Neutrophil (primary cell): ENCODE measurements around the gene PTX4.
"Not testable (repeated sequence)": the region's sequence is repeated elsewhere in the genome, so short reads cannot be mapped to it uniquely, and the experiment has no call there.

Experiments
- H3K27ac ChIP-seq: fragments of 200-600 bp; sonication (generic); 2 replicates; pipeline ENCODE4 v1.5.1; 2016; ENCODE audit warnings: mild to moderate bottlenecking, moderate library complexity
- H3K27me3 ChIP-seq: fragments of 200-600 bp; sonication (generic); 2 replicates; pipeline ENCODE4 v1.6.0; 2016; ENCODE audit warnings: mild to moderate bottlenecking
- H3K36me3 ChIP-seq: fragments of 200-600 bp; sonication (generic); 2 replicates; pipeline ENCODE4 v1.5.1; 2017
- H3K4me1 ChIP-seq, 2 experiments: fragments of 200-600 bp in 1 of 2; sonication (generic) in 1 of 2; 1 replicate in 1 of 2; 2 replicates in 1 of 2; pipeline versions ENCODE4 v1.5.1 to v1.6.1; 2013 to 2016; ENCODE audit warnings: low read depth in 1 of 2, low read length in 1 of 2, mild to moderate bottlenecking in 1 of 2, moderate library complexity in 1 of 2; ENCODE audit not compliant: control insufficient read depth in 1 of 2, insufficient read depth in 1 of 2
- H3K4me3 ChIP-seq, 2 experiments: fragments of 200-600 bp in 1 of 2; sonication (generic) in 1 of 2; 1 replicate in 1 of 2; 2 replicates in 1 of 2; pipeline ENCODE4 v1.5.1; 2013 to 2016; ENCODE audit warnings: low read depth in 1 of 2, low read length in 1 of 2, mild to moderate bottlenecking in 1 of 2, moderate library complexity in 1 of 2
- H3K9me3 ChIP-seq: fragments of 200-600 bp; sonication (generic); 2 replicates; pipeline ENCODE4 v1.5.1; 2016
- TF ChIP-seq, protein P1 (sequence below): fragments of 200-600 bp; sonication (generic); IDR thresholded peaks from 2 replicates; pipeline ENCODE4 v1.5.1; 2016; ENCODE audit warnings: antibody characterized with exemption

The PTX4 gene

DNA sequence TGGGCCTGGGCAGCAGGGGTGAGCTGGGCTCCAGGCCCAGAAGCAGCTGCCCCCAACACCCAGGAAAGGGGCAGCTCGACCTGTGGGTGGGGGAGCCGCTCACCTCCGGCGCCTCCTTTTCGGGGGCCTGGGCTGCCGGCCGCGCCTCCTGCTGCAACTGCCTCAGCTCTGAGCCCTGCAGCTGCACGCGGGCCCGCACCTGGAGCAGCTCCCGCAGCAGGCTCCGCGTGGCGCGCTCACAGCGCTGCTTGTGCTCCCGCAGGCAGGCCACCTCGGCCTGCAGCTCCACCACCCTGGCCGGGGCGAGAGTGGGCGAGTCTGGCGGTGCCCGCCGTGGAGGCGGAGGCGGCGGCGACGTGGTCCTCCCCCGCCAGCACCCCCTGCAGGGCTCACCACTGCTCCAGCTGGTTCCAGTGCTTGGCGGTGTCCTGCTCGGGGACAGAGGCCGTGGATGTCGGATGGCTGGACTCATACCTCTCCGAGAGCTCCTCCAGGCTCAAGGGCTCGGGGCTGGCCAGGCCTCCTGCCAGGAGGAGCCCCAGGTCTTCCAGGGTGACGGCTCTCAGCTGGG is 45.3 kb downstream of the PTX4 start:
- TF ChIP-seq, protein P1, sequence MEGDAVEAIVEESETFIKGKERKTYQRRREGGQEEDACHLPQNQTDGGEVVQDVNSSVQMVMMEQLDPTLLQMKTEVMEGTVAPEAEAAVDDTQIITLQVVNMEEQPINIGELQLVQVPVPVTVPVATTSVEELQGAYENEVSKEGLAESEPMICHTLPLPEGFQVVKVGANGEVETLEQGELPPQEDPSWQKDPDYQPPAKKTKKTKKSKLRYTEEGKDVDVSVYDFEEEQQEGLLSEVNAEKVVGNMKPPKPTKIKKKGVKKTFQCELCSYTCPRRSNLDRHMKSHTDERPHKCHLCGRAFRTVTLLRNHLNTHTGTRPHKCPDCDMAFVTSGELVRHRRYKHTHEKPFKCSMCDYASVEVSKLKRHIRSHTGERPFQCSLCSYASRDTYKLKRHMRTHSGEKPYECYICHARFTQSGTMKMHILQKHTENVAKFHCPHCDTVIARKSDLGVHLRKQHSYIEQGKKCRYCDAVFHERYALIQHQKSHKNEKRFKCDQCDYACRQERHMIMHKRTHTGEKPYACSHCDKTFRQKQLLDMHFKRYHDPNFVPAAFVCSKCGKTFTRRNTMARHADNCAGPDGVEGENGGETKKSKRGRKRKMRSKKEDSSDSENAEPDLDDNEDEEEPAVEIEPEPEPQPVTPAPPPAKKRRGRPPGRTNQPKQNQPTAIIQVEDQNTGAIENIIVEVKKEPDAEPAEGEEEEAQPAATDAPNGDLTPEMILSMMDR: no peak
- no peaks in the 10 kb centered on the region for H3K27me3 ChIP-seq
- no peaks in the 10 kb centered on the region for H3K9me3 ChIP-seq
- no peak overlapping the region for H3K27ac ChIP-seq
- H3K36me3 ChIP-seq: peaks cover 36% of the 10 kb centered on the region
- no peak overlapping the region for H3K4me3 ChIP-seq
- H3K4me1 ChIP-seq: no peaks in the 10 kb centered on the region

DNA sequence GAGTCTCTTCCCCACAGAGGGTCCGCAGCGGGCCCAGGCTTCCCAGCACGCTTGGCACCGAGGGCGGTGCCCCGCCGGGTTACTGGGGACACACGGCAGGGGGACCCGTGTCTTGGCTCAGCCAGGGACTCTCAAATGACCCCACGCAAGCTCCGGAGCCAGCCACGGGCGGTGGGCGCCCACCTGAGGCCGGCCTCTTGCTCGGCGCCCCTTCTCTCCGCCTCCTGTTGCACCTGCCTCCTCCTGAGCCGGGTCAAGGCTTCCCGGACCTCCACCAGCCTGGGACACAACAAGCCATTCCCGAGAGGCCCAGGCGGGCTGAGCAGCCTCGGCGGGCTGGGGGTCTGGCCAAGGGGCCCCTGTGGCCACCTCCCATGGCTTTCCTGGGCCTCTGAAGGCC is 46.0 kb downstream of the PTX4 start:
- TF ChIP-seq, protein P1: no peak
- Histone ChIP-seq H3K36me3 (peaks cover 28% of the 10 kb centered on the region), H3K27ac (no peak overlapping the region), H3K4me3 (no peak overlapping the region), H3K27me3 (no peaks in the 10 kb centered on the region), H3K9me3 (no peaks in the 10 kb centered on the region), H3K4me1 (no peaks in the 10 kb centered on the region)

DNA sequence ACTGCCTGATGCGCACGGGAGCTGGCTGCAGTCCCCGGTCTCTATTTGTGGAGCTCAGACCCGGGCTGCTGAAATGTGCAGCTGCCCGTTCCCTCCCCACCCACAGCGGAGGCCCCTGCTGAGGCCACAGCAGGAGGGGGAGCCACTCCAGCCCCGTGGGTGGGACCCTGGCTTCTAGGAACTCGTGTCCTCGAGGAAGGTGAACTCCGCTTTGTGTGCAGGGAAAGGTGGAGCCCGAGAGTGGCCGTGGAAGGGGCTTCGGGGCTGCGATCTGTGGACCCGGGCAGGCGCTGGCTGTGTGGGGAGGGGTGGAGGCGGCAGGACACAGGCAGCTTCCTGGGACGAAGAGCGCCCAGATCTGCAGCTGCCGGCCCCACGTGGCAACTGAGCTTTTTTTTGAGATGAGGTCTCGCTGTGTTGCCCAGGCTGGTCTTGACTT is 47.3 kb downstream of the PTX4 start:
- Histone ChIP-seq H3K27ac (no peak overlapping the region), H3K36me3 (peaks cover 15% of the 10 kb centered on the region), H3K4me1 (no peaks in the 10 kb centered on the region), H3K27me3 (no peaks in the 10 kb centered on the region), H3K4me3 (no peak overlapping the region), H3K9me3 (no peaks in the 10 kb centered on the region)
- TF ChIP-seq, protein P1: no peak

DNA sequence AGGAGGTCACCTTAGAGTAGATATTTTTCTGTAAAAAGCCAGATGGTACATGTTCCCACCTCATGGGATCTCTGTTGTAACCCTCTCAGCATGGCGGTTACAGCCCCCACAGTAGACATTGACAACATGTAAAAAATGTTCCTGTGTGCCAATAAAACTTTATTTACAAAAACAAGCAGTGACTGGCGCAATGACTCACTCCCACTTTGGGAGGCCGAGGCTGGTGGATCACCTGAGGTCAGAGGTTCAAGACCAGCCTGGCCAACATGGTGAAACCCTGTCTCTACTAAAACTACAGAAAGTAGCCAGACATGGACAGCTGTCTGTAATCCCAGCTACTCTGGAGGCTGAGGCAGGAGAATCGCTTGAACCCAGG is 49.1 kb downstream of the PTX4 start:
- not testable (repeated sequence) for H3K4me1 ChIP-seq

DNA sequence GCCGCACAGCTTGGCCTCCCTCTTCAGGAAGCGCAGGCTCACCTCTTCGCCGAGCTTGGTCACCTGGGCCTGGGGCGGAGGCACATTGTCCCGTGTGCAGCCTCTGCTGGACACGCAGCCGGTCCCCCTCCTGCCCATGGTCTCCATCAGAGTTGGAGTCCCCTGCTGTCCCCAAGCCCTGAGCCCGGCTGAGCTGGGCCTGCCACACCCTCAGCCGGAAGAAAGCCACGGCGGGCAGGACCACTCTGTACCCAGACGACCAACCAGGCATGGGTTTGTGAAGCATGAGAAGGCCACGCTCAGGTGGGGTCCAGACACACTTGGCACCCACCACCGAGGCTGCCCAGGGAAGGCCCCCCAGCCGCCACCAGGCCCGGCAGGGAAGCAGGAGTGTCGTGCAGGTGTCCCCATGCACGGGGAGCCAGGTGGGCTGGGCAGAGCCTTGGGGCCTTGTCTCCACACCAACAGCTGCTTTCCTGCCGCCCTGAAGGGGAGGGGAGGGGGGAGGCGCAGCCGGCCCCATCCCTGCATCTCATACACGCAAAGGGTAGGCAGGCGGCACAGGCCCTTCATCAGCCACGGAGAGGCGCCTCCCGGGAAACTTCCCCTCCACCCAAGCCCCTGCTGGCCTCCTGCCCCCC is 49.6 kb downstream of the PTX4 start:
- no peaks in the 10 kb centered on the region for H3K9me3 ChIP-seq
- H3K27me3 ChIP-seq: peaks cover 4% of the 10 kb centered on the region
- H3K36me3 ChIP-seq: no peaks in the 10 kb centered on the region
- TF ChIP-seq, protein P1: no peak
- no peak overlapping the region for H3K27ac ChIP-seq
- H3K4me1 ChIP-seq: no peaks in the 10 kb centered on the region
- H3K4me3 ChIP-seq: no peak overlapping the region

More for the DNA sequence above, 49.1 kb downstream of the PTX4 start:
- not testable (repeated sequence) for H3K27me3 ChIP-seq, H3K4me3 ChIP-seq, H3K27ac ChIP-seq, H3K36me3 ChIP-seq, H3K9me3 ChIP-seq

DNA sequence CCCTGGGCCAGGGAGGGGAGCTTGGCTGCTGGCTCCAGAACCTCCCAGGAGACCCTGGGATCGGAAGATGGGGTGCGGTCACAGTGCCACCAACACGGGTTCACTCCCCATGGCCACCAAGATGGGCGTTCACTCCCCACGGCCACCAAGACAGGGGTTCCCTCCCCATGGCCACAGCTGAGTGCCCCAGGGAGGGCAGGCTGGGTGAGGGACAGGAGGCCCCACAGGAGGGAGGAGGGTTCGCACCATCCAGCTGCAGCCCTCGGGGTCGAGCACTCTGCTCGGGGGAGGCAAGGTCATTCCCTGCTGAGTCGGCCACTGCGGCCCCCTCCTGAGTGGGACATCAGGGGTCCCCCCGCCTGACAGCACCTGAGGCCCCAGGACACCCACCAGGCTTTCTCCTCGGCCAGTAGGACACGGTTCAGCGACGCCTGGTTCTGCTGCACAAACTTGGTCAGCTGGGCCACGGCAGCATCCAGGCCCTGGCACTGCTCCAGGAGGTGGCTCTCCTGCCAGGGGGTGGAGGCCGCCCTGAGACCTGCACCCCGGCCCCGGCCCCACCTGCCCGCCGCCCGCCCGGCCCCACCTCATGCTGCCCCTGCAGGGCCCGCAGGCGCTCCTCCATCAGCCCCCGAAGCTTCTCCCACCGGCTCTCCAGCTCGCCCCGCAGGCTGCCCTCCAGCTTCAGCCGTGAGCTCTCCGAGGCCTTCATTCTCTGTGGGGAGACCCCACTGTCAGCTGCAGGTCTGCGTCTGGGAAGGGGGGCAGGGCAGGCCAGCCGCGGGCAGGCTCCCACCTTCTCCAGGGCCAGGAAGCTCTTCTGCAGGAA is 50.3 kb downstream of the PTX4 start:
- no peaks in the 10 kb centered on the region for H3K9me3 ChIP-seq
- TF ChIP-seq, protein P1: no peak
- H3K4me1 ChIP-seq: no peaks in the 10 kb centered on the region
- H3K27ac ChIP-seq: no peak overlapping the region
- H3K36me3 ChIP-seq: no peaks in the 10 kb centered on the region
- no peak overlapping the region for H3K4me3 ChIP-seq
- H3K27me3 ChIP-seq: peaks cover 11% of the 10 kb centered on the region
